Measurements from ENCODE around the gene EGFR.

EGFR gene

GRCh38 chr7:55258631-55259030 lies 239.8 kb downstream of the EGFR start:
- Histone ChIP-seq H3K27me3 (ENCODE audit: control insufficient read depth, insufficient read depth, low read length) (peaks cover 38% of the 10 kb centered on the region), H3K27ac (ENCODE audit: low read depth, low read length) (no peak overlapping the region), H3K4me3 (ENCODE audit: low read depth, low read length) (no peak overlapping the region), H3K9me3 (ENCODE audit: control insufficient read depth, insufficient read depth, low read depth, low read length) (no peaks in the 10 kb centered on the region), H3K36me3 (ENCODE audit: control insufficient read depth, insufficient read depth, low read length) (no peaks in the 10 kb centered on the region), H3K4me1 (ENCODE audit: control insufficient read depth, insufficient read depth, low read length) (no peaks in the 10 kb centered on the region), H3K9ac (ENCODE audit: low read length) (no peak overlapping the region)

GRCh38 chr7:55260171-55260570 lies 241.4 kb downstream of the EGFR start:
- Histone ChIP-seq H3K4me3 (ENCODE audit: low read depth, low read length) (no peak overlapping the region), H3K4me1 (ENCODE audit: control insufficient read depth, insufficient read depth, low read length) (no peaks in the 10 kb centered on the region), H3K27ac (ENCODE audit: low read depth, low read length) (no peak overlapping the region), H3K36me3 (ENCODE audit: control insufficient read depth, insufficient read depth, low read length) (no peaks in the 10 kb centered on the region), H3K9me3 (ENCODE audit: control insufficient read depth, insufficient read depth, low read depth, low read length) (no peaks in the 10 kb centered on the region), H3K27me3 (ENCODE audit: control insufficient read depth, insufficient read depth, low read length) (peaks cover 24% of the 10 kb centered on the region), H3K9ac (ENCODE audit: low read length) (no peak overlapping the region)

GRCh38 chr7:55260676-55261385 lies 242.0 kb downstream of the EGFR start:
- H3K4me1 ChIP-seq (ENCODE audit: control insufficient read depth, insufficient read depth, low read length), result no peaks in the 10 kb centered on the region
- no peaks in the 10 kb centered on the region for H3K9me3 ChIP-seq (ENCODE audit: control insufficient read depth, insufficient read depth, low read depth, low read length)
- H3K36me3 ChIP-seq (ENCODE audit: control insufficient read depth, insufficient read depth, low read length), result no peaks in the 10 kb centered on the region
- no peak overlapping the region for H3K27ac ChIP-seq (ENCODE audit: low read depth, low read length)
- H3K9ac ChIP-seq (ENCODE audit: low read length), result no peak overlapping the region
- no peak overlapping the region for H3K4me3 ChIP-seq (ENCODE audit: low read depth, low read length)
- H3K27me3 ChIP-seq (ENCODE audit: control insufficient read depth, insufficient read depth, low read length), result peaks cover 17% of the 10 kb centered on the region

All from HUES6 (cell line).